Measurements from ENCODE around the gene RGS18.

RGS18 gene

DNA sequence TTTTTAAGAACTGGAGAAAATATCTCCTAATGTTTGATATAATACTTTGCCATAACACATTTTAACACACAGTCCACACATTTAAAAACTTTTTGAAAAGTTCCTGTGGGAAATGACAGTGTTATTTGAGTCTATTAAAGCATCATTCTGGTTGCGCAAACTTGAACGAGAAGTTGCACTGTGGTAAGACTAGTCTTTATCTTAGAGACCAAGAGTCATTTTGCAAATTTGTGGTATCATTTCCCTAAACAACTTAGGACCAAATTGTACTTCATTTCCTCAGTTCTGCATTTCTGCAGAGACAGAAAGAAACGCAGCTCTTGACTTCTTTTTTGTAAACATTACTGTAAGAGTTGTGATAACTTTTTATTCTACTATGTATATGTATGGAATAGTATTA lies at the start of gene RGS18:
Gene RGS18, plus strand, starts transcription at position 282 of the 400 bp plus-strand sequence. CDS start 176 bp downstream, outside the sequence.
- Histone ChIP-seq H3K36me3 (no peaks in the 10 kb centered on the region), H3K9me3 (no peaks in the 10 kb centered on the region), H3K4me1 (no peaks in the 10 kb centered on the region), H3K27me3 (no peaks in the 10 kb centered on the region), H3K27ac (no peak within 1 kb of the TSS), H3K4me3 (no peak within 1 kb of the TSS)
- no peak for TF ChIP-seq CTCF (IDR thresholded peaks at IDR 0.05)
- intact Hi-C loops (cut with DNase I; ENCODE audit: low total_unique reads) = no loop called here
- DNase-seq = peak in 1 of 2 donors; percentile 31

GRCh38 chr1:192109576-192109975 lies 48.7 kb upstream of the RGS18 start:
- Histone ChIP-seq H3K9me3 (no peaks in the 10 kb centered on the region), H3K4me1 (no peaks in the 10 kb centered on the region), H3K27ac (no peak overlapping the region), H3K27me3 (no peaks in the 10 kb centered on the region), H3K36me3 (no peaks in the 10 kb centered on the region), H3K4me3 (no peak overlapping the region)
- DNase-seq = no peak
- intact Hi-C loops (cut with DNase I; ENCODE audit: low total_unique reads) = no loop called here
- no peak for TF ChIP-seq CTCF (IDR thresholded peaks at IDR 0.05)

DNA sequence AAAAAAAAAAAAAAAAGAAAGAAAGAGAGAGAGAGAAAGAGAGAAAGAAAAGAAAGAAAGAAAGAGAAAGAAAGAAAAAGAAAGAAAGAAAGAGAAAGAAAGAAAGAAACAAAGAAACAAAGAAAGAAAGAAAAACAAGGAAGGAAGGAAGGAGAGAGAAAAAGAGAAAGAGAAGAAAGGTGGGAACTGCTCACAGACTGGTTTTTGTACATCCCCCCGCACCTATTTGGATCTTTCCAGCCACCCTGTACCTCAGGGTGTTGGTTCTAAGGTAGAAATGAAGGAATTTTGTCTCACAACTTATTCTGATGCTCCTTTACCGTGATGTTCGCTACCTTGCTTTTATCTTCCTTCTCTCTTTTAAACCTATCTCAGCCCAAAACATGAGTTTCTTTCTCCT lies 43.3 kb upstream of the RGS18 start:
- H3K27ac ChIP-seq = no peak overlapping the region
- no peak overlapping the region for H3K4me3 ChIP-seq
- no peak for DNase-seq
- no peaks in the 10 kb centered on the region for H3K4me1 ChIP-seq
- intact Hi-C loops (cut with DNase I; ENCODE audit: low total_unique reads) = no loop called here
- H3K27me3 ChIP-seq = no peaks in the 10 kb centered on the region
- TF ChIP-seq CTCF (IDR thresholded peaks at IDR 0.05) = no peak
- H3K36me3 ChIP-seq = no peaks in the 10 kb centered on the region
- no peaks in the 10 kb centered on the region for H3K9me3 ChIP-seq

GRCh38 chr1:192118881-192119405 lies 39.3 kb upstream of the RGS18 start:
- no peak for DNase-seq
- H3K36me3 ChIP-seq = no peaks in the 10 kb centered on the region
- no peak overlapping the region for H3K27ac ChIP-seq
- no peak for TF ChIP-seq CTCF (IDR thresholded peaks at IDR 0.05)
- intact Hi-C loops (cut with DNase I; ENCODE audit: low total_unique reads) = no loop called here
- no peaks in the 10 kb centered on the region for H3K9me3 ChIP-seq
- no peaks in the 10 kb centered on the region for H3K4me1 ChIP-seq
- H3K4me3 ChIP-seq = no peak overlapping the region
- no peaks in the 10 kb centered on the region for H3K27me3 ChIP-seq

DNA sequence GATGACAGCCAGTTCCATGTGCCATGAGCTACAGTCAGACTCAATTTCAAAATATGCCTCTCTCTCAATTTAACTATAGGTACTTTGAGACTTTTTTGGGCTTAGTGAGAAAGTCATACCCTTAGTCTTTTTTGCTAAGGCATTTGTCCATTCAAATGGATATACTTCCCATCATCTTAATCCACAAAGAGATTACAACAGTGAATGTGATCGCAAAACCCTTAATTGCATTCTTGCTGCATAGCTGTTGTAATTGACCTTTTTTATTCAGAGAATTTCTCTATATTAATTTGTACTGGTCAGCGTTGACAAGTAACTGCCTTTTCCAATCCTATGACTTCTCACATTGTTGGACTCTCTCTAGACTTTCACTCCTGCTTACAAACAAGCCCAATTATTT lies 38.6 kb upstream of the RGS18 start:
- Histone ChIP-seq H3K36me3 (no peaks in the 10 kb centered on the region), H3K4me1 (no peaks in the 10 kb centered on the region), H3K4me3 (no peak overlapping the region), H3K27ac (no peak overlapping the region), H3K9me3 (no peaks in the 10 kb centered on the region), H3K27me3 (no peaks in the 10 kb centered on the region)
- no peak for TF ChIP-seq CTCF (IDR thresholded peaks at IDR 0.05)
- intact Hi-C loops (cut with DNase I; ENCODE audit: low total_unique reads) = no loop called here
- no peak for DNase-seq

DNA sequence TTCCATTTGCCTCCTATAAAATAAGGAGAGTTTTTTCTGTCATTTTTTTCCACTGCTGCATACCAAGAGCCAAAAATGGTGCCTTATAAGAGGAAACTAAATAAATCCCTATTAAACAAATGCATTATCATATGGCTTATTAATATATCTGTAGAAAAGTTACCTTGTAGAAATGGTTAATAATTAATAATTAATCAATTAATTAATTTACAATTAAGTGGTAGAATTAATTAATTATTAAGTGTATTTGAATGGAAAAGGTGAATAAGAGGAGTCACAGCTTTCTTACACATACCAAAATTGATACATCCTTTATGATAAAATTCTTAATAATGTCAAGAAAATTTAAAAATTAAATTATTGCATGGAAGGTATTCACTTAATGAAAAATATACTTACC lies 35.6 kb upstream of the RGS18 start:
- no peak for DNase-seq
- no peaks in the 10 kb centered on the region for H3K9me3 ChIP-seq

More for the DNA sequence above, 35.6 kb upstream of the RGS18 start:
- Histone ChIP-seq H3K27me3 (no peaks in the 10 kb centered on the region), H3K4me1 (no peaks in the 10 kb centered on the region), H3K4me3 (no peak overlapping the region), H3K27ac (no peak overlapping the region), H3K36me3 (no peaks in the 10 kb centered on the region)
- intact Hi-C loops (cut with DNase I; ENCODE audit: low total_unique reads) = no loop called here
- no peak for TF ChIP-seq CTCF (IDR thresholded peaks at IDR 0.05)

Measured in tibial artery (tissue), 4 donors.